SK-N-SH (cell line): ENCODE data around the gene DENR. TPM values are rescaled to one million over a fixed set of nuclear protein-coding genes. Genes with fewer than 3 reads are reported as not detected.
A peak's percentile ranks its signal among the peaks of the same experiment; 100 is the strongest.
"Not testable (repeated sequence)": the region's sequence is repeated elsewhere in the genome, so short reads cannot be mapped to it uniquely, and the experiment has no call there.

Experiments
- CTCF ChIA-PET: fragments of 300-600, 350-600 bp; formaldehyde crosslinking; extraction: SDS; loops from one replicate; lab custom pipeline; 2021; lab: Yijun Ruan, JAX
- POLR2A ChIA-PET: fragments of 350-600 bp; sonication (Branson Sonifier 250); formaldehyde crosslinking; extraction: SDS; loops from one replicate; lab custom pipeline; 2020; ENCODE audit warnings: antibody characterized with exemption, inconsistent platforms; lab: Yijun Ruan, JAX
- DNase-seq: peaks from one replicate; pipeline ENCODE4 v3.0.0; 2012
- H2AFZ ChIP-seq: fragments of 200-600 bp; sonication (generic); 2 replicates; pipeline ENCODE4 v1.8.1; 2016; ENCODE audit warnings: antibody characterized with exemption, mild to moderate bottlenecking, low read depth
- H3F3A ChIP-seq: fragments of 200-600 bp; sonication (generic); replicated peaks from 2 replicates; pipeline ENCODE3; 2016; ENCODE audit warnings: antibody characterized with exemption, mild to moderate bottlenecking; ENCODE audit not compliant: insufficient read depth
- H3K27ac ChIP-seq, 2 experiments: fragments of 200-500 bp in 1 of 2; fragments of 200-600 bp in 1 of 2; sonication (Bioruptor generic) in 1 of 2; sonication (generic), shearing (Covaris generic) in 1 of 2; 2 replicates each; pipeline versions ENCODE4 v1.5.1 to v1.6.1; 2014 to 2016; ENCODE audit warnings: low read depth in 2 of 2, inconsistent platforms in 1 of 2, low read length in 1 of 2, mild to moderate bottlenecking in 1 of 2, mixed read lengths in 1 of 2
- H3K27me3 ChIP-seq: fragments of 200-600 bp; sonication (generic), shearing (Covaris generic); 2 replicates; pipeline ENCODE4 v1.6.1; 2016; ENCODE audit warnings: mixed run types; ENCODE audit not compliant: insufficient read depth
- H3K36me3 ChIP-seq, 2 experiments: fragments of 200-500 bp in 1 of 2; fragments of 200-600 bp in 1 of 2; sonication (Bioruptor generic) in 1 of 2; sonication (generic) in 1 of 2; replicated peaks in 1 of 2; 2 replicates each; pipeline versions ENCODE3 to v1.5.1; 2014 to 2016; ENCODE audit warnings: low read length in 1 of 2, mild to moderate bottlenecking in 1 of 2; ENCODE audit not compliant: insufficient read depth in 2 of 2, control insufficient read depth in 1 of 2
- H3K4me1 ChIP-seq, 2 experiments: fragments of 200-500 bp in 1 of 2; fragments of 200-600 bp in 1 of 2; sonication (Bioruptor generic) in 1 of 2; sonication (generic), shearing (Covaris generic) in 1 of 2; 2 replicates each; pipeline versions ENCODE4 v1.5.1 to v1.6.1; 2014 to 2016; ENCODE audit warnings: low read depth in 1 of 2, low read length in 1 of 2, mixed run types in 1 of 2; ENCODE audit not compliant: insufficient read depth in 2 of 2, control insufficient read depth in 1 of 2
- H3K4me2 ChIP-seq: fragments of 200-600 bp; sonication (generic), shearing (Covaris generic); 2 replicates; pipeline ENCODE4 v1.6.1; 2017; ENCODE audit warnings: mixed run types
- H3K4me3 ChIP-seq, 2 experiments: fragments of 200-500 bp in 1 of 2; fragments of 200-600 bp in 1 of 2; sonication (Bioruptor generic) in 1 of 2; sonication (generic), shearing (Covaris generic) in 1 of 2; 2 replicates each; pipeline versions ENCODE4 v1.5.1 to v1.8.1; 2014 to 2016; ENCODE audit warnings: low read depth in 2 of 2, inconsistent platforms in 1 of 2, low read length in 1 of 2, mild to moderate bottlenecking in 1 of 2, mixed read lengths in 1 of 2, moderate library complexity in 1 of 2
- H3K79me2 ChIP-seq: fragments of 200-600 bp; sonication (generic); 2 replicates; pipeline ENCODE4 v1.8.1; 2017; ENCODE audit warnings: mild to moderate bottlenecking; ENCODE audit not compliant: insufficient read depth
- H3K9ac ChIP-seq: fragments of 200-600 bp; sonication (generic); 2 replicates; pipeline ENCODE4 v1.6.1; 2017; ENCODE audit warnings: mixed run types
- H3K9me2 ChIP-seq: fragments of 200-600 bp; sonication (generic); 2 replicates; pipeline ENCODE4 v1.6.1; 2017; ENCODE audit warnings: mixed run types
- H3K9me3 ChIP-seq: fragments of 200-600 bp; sonication (generic); 2 replicates; pipeline ENCODE4 v1.6.1; 2017; ENCODE audit warnings: mixed run types, mild to moderate bottlenecking, moderate library complexity
- H4K20me1 ChIP-seq: fragments of 200-600 bp; sonication (generic); 2 replicates; pipeline ENCODE4 v1.6.1; 2017; ENCODE audit warnings: mild to moderate bottlenecking, mixed run types; ENCODE audit not compliant: insufficient read depth
- EP300 ChIP-seq, 2 experiments: IDR thresholded peaks; 2 replicates each; pipeline versions ENCODE4 v1.4.0 to v1.6.1; 2012; ENCODE audit warnings: borderline replicate concordance in 1 of 2, low read depth in 1 of 2, low read length in 1 of 2
- EZH2phosphoT487 ChIP-seq: fragments of 200-600 bp; sonication (generic); IDR thresholded peaks from 2 replicates; pipeline ENCODE4 v1.6.1; 2017; ENCODE audit warnings: low read depth, mixed run types, mild to moderate bottlenecking, antibody characterized with exemption, moderate library complexity, borderline replicate concordance
- FOXJ3 ChIP-seq: sonication (generic); formaldehyde crosslinking; IDR thresholded peaks from 2 replicates; pipeline ENCODE4 v1.5.1; 2020; ENCODE audit warnings: mild to moderate bottlenecking, missing genetic modification reagents
- GABPA ChIP-seq: IDR thresholded peaks from 2 replicates; pipeline ENCODE4 v1.4.0; 2012; ENCODE audit warnings: low read depth, mild to moderate bottlenecking
- GATA2 ChIP-seq: sonication (generic); formaldehyde crosslinking; IDR thresholded peaks from 2 replicates; pipeline ENCODE4 v1.5.0; 2020; ENCODE audit warnings: mild to moderate bottlenecking, missing genetic modification reagents
- IRF3 ChIP-seq: fragments of 150-350 bp; IDR thresholded peaks from 2 replicates; pipeline ENCODE4 v1.6.1; 2016; ENCODE audit warnings: mild to moderate bottlenecking, low read depth, low read length
- JUND ChIP-seq: IDR thresholded peaks from 2 replicates; pipeline ENCODE4 v1.4.0; 2012
- MAX ChIP-seq: IDR thresholded peaks from 2 replicates; pipeline ENCODE4 v1.4.0; 2012; ENCODE audit warnings: low read depth
- MXI1 ChIP-seq: IDR thresholded peaks from 2 replicates; pipeline ENCODE4 v1.6.1; 2012; ENCODE audit warnings: mild to moderate bottlenecking, low read depth, low read length, improper control_type of control experiment
- NFIC ChIP-seq: IDR thresholded peaks from 2 replicates; pipeline ENCODE4 v1.4.0; 2012; ENCODE audit warnings: borderline replicate concordance
- RAD21 ChIP-seq: IDR thresholded peaks from 2 replicates; pipeline ENCODE4 v1.6.1; 2012; ENCODE audit warnings: mild to moderate bottlenecking, low read length
- TAF1 ChIP-seq: IDR thresholded peaks from 2 replicates; pipeline ENCODE4 v1.6.1; 2012; ENCODE audit warnings: low read depth, mild to moderate bottlenecking, low read length, moderate library complexity, borderline replicate concordance
- TEAD4 ChIP-seq: IDR thresholded peaks from 2 replicates; pipeline ENCODE4 v1.4.0; 2012; ENCODE audit warnings: mild to moderate bottlenecking, borderline replicate concordance; ENCODE audit not compliant: insufficient read depth
- USF1 ChIP-seq: IDR thresholded peaks from 2 replicates; pipeline ENCODE4 v1.4.0; 2012; ENCODE audit warnings: low read depth, borderline replicate concordance
- USF2 ChIP-seq: fragments of 150-350 bp; IDR thresholded peaks from 2 replicates; pipeline ENCODE4 v1.6.1; 2017; ENCODE audit warnings: antibody characterized with exemption, low read length, low read depth, borderline replicate concordance
- WGBS: methylation state at CpG from one replicate; pipeline ENCODE4 v1.1.6; 2017; ENCODE audit warnings: low lambda C conversion rate; 5-methylcytosine and 5-hydroxymethylcytosine counted together
- polyA plus RNA-seq, 3 experiments: library from polyadenylated mRNA; depleted of rRNA; stranded (reverse); fragments of >200 nt; gene quantifications; 2 replicates each; pipeline ENCODE4 v1.2.3, GENCODE V29; 2012

Gene DENR
- polyA plus RNA-seq, 1 of the 3 experiments (the other 2 are of a cell fraction): 23.2 TPM

GRCh38 chr12:122749569-122750332 is 2.9 kb upstream of the DENR start:
- no peaks in the 10 kb centered on the region for H3K9me3 ChIP-seq
- no peak overlapping the region for H3K4me3 ChIP-seq
- H3F3A ChIP-seq: no peaks in the 10 kb centered on the region
- H3K4me2 ChIP-seq: no peak overlapping the region
- H3K27me3 ChIP-seq: no peaks in the 10 kb centered on the region
- peak; percentile 38 for DNase-seq
- H3K79me2 ChIP-seq: peaks cover 21% of the 10 kb centered on the region
- ChIA-PET CTCF (no interaction called here), POLR2A (no interaction called here)
- H3K36me3 ChIP-seq: peaks cover 10 to 11% of the 10 kb centered on the region in 2 experiments
- 89% methylated on average over 6 of the region's 6 CpGs for WGBS
- no peaks in the 10 kb centered on the region for H3K9me2 ChIP-seq
- H4K20me1 ChIP-seq: no peaks in the 10 kb centered on the region
- no peak overlapping the region for H3K27ac ChIP-seq
- H2AFZ ChIP-seq: no peak overlapping the region
- no peak overlapping the region for H3K9ac ChIP-seq
- peaks cover 12 to 13% of the 10 kb centered on the region in 2 experiments; a peak in 3 of 4 replicates for H3K4me1 ChIP-seq
- TF ChIP-seq USF2: no peak
- peak; percentile 51; the same call in 1 of the 2 replicates for TF ChIP-seq USF1

GRCh38 chr12:122750781-122751515 is 1.7 kb upstream of the DENR start:
- WGBS: 90% methylated on average over 17 of the region's 17 CpGs
- H4K20me1 ChIP-seq: not testable (repeated sequence)

GRCh38 chr12:122753319-122753650 is 661 bp downstream of the DENR start:
- Histone ChIP-seq H3K9me2 (no peaks in the 10 kb centered on the region), H3K27ac (peak overlapping the region; percentile 72 to 85), H3K9ac (peak overlapping the region; percentile 83), H3K4me1 (peaks cover 12 to 13% of the 10 kb centered on the region in 2 experiments; a peak in 3 of 4 replicates), H4K20me1 (no peaks in the 10 kb centered on the region), H3K4me2 (peak overlapping the region; percentile 87), H3K27me3 (no peaks in the 10 kb centered on the region), H3K4me3 (peak overlapping the region; percentile 84 to 91), H3F3A (no peaks in the 10 kb centered on the region), H3K9me3 (no peaks in the 10 kb centered on the region), H3K36me3 (peaks cover 35 to 41% of the 10 kb centered on the region in 2 experiments), H2AFZ (peak overlapping the region; percentile 79), H3K79me2 (peaks cover 55% of the 10 kb centered on the region)
- CTCF ChIA-PET: interaction anchor here (0.7 to 2.6 kb wide), 9 partner anchors 8 to 330 kb away, joined by 3 to 15 read pairs (median 3); no protein-coding TSS in a partner anchor
- no peak for DNase-seq
- POLR2A ChIA-PET: no interaction called here
- under 1% methylated on average over 5 of the region's 5 CpGs for WGBS
- TF ChIP-seq GABPA: no peak
- TF ChIP-seq TAF1: no peak
- TF ChIP-seq EZH2phosphoT487: no peak
- TF ChIP-seq JUND: no peak
- no peak for TF ChIP-seq IRF3
- no peak for TF ChIP-seq FOXJ3 (CRISPR knock-in tag)
- TF ChIP-seq USF1: no peak
- no peak for TF ChIP-seq RAD21
- no peak for TF ChIP-seq GATA2
- no peak for TF ChIP-seq NFIC
- no peak for TF ChIP-seq TEAD4
- no peak for TF ChIP-seq MAX
- no peak; the same call in 1 of the 2 replicates for TF ChIP-seq MXI1
- TF ChIP-seq EP300 (IDR thresholded peaks at IDR 0.05; ENCODE audit: borderline replicate concordance in 1 of 2, low read depth in 1 of 2, low read length in 1 of 2): no peak

More at GRCh38 chr12:122750781-122751515, 1.7 kb upstream of the DENR start:
- H3K4me1 ChIP-seq: peaks cover 12 to 13% of the 10 kb centered on the region in 2 experiments; a peak in 3 of 4 replicates
- H3K9me2 ChIP-seq, POLR2A ChIA-PET, H3K9ac ChIP-seq, H3K9me3 ChIP-seq, H3K27me3 ChIP-seq, H3F3A ChIP-seq, H2AFZ ChIP-seq, H3K27ac ChIP-seq, DNase-seq, CTCF ChIA-PET, H3K4me2 ChIP-seq, H3K4me3 ChIP-seq: not testable (repeated sequence)
- H3K36me3 ChIP-seq: peaks cover 19 to 23% of the 10 kb centered on the region in 2 experiments
- peaks cover 33% of the 10 kb centered on the region for H3K79me2 ChIP-seq
